RWPE2 (cell line): Measurements from ENCODE around the gene TBL1X.

Source experiments
- ATAC-seq: fragments of 200-7000 bp; cut with Tn5 transposase; 3 replicates; pipeline ENCODE4 v1.9.1; 2021; ENCODE audit warnings: low read depth
- DNase-seq: peaks from one replicate; pipeline ENCODE4 v3.0.0-alpha.2; 2020; ENCODE audit warnings: low spot score
- H3K27ac ChIP-seq: fragments of 450-650 bp; 2 replicates; pipeline ENCODE4 v1.5.1; 2017; ENCODE audit warnings: mild to moderate bottlenecking; ENCODE audit not compliant: poor library complexity, severe bottlenecking
- H3K27me3 ChIP-seq: fragments of 250-450 bp; sonication (Bioruptor Pico); 2 replicates; pipeline ENCODE4 v1.5.1; 2021; ENCODE audit warnings: mild to moderate bottlenecking, moderate library complexity; ENCODE audit not compliant: insufficient read depth, poor library complexity, severe bottlenecking
- H3K36me3 ChIP-seq: fragments of 250-450 bp; sonication (Bioruptor Pico); 2 replicates; pipeline ENCODE4 v1.5.1; 2020; ENCODE audit warnings: low read depth, mild to moderate bottlenecking, moderate library complexity
- H3K4me1 ChIP-seq: fragments of 250-450 bp; sonication (Bioruptor Pico); 2 replicates; pipeline ENCODE4 v1.5.1; 2021; ENCODE audit warnings: mild to moderate bottlenecking, moderate library complexity; ENCODE audit not compliant: insufficient read depth, poor library complexity, severe bottlenecking
- H3K4me3 ChIP-seq: fragments of 250-450 bp; sonication (Bioruptor Pico); 2 replicates; pipeline ENCODE4 v1.5.1; 2021; ENCODE audit warnings: mild to moderate bottlenecking, moderate library complexity; ENCODE audit not compliant: severe bottlenecking
- H3K9me3 ChIP-seq: fragments of 250-450 bp; sonication (Bioruptor Pico); 2 replicates; pipeline ENCODE4 v1.5.1; 2021; ENCODE audit warnings: mild to moderate bottlenecking, moderate library complexity; ENCODE audit not compliant: severe bottlenecking
- TF ChIP-seq, protein P1 (sequence below): fragments of 450-650 bp; IDR thresholded peaks from one replicate; pipeline ENCODE4 v1.5.1; 2017; ENCODE audit warnings: mild to moderate bottlenecking, moderate library complexity; ENCODE audit not compliant: poor library complexity, severe bottlenecking

The TBL1X gene

DNA sequence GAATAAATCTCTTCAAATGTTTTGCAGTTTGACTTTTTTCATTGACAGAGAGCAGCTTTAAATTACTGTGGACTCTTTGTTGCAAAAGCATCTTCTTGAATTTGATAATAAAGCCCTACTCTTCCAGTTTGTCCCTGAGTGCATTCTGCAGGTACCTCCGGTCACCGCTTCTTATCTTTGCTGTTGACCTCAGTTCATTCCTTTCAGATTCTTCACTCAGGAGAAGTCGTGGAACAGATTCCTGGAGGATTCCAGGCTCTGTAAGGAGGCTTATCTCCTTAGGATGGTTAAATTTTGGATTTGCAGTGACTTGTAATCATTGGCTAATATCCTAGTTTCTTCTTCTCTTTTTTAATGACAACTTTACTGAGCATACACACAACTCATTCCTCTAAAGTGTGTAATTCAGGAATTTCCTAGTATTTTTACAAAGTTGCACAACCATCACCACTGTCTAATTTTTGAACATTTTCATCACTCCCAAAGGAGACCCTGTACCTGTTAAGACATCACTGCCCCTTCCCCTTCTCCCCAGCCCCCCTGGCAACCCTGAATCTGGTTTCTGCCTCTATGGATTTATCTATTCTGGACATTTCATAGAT is 22.0 kb downstream of the TBL1X start:
- TF ChIP-seq, protein P1, sequence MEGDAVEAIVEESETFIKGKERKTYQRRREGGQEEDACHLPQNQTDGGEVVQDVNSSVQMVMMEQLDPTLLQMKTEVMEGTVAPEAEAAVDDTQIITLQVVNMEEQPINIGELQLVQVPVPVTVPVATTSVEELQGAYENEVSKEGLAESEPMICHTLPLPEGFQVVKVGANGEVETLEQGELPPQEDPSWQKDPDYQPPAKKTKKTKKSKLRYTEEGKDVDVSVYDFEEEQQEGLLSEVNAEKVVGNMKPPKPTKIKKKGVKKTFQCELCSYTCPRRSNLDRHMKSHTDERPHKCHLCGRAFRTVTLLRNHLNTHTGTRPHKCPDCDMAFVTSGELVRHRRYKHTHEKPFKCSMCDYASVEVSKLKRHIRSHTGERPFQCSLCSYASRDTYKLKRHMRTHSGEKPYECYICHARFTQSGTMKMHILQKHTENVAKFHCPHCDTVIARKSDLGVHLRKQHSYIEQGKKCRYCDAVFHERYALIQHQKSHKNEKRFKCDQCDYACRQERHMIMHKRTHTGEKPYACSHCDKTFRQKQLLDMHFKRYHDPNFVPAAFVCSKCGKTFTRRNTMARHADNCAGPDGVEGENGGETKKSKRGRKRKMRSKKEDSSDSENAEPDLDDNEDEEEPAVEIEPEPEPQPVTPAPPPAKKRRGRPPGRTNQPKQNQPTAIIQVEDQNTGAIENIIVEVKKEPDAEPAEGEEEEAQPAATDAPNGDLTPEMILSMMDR = no peak
- DNase-seq (no peak), ATAC-seq (no peak)
- Histone ChIP-seq H3K9me3 (no peaks in the 10 kb centered on the region), H3K27me3 (no peaks in the 10 kb centered on the region), H3K27ac (no peak overlapping the region), H3K4me1 (no peaks in the 10 kb centered on the region), H3K4me3 (no peak overlapping the region), H3K36me3 (no peaks in the 10 kb centered on the region)

DNA sequence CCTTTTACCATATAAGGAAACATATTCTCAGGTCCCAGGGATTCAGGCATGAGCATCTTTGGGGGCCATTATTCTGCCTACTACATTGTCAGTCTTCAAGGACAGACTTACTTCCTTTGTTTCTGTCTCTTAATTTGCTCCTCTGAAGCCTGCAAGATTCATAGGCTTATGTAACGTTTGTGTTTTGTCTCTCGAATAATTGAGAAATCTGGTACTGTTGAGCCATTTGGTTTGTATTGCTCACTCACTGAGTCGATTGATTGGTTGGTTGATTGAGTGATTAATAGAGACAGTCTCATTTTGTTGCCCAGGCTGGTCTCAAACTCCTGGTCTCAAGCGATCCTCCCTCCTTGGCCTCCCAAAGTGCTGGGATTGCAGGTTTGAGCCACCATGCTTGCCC is 23.7 kb downstream of the TBL1X start:
- no peak overlapping the region for H3K4me3 ChIP-seq
- TF ChIP-seq, protein P1 = no peak
- H3K27me3 ChIP-seq = no peaks in the 10 kb centered on the region
- H3K27ac ChIP-seq = no peak overlapping the region
- H3K36me3 ChIP-seq = no peaks in the 10 kb centered on the region
- no peak for DNase-seq
- H3K9me3 ChIP-seq = no peaks in the 10 kb centered on the region
- ATAC-seq = no peak
- H3K4me1 ChIP-seq = no peaks in the 10 kb centered on the region

DNA sequence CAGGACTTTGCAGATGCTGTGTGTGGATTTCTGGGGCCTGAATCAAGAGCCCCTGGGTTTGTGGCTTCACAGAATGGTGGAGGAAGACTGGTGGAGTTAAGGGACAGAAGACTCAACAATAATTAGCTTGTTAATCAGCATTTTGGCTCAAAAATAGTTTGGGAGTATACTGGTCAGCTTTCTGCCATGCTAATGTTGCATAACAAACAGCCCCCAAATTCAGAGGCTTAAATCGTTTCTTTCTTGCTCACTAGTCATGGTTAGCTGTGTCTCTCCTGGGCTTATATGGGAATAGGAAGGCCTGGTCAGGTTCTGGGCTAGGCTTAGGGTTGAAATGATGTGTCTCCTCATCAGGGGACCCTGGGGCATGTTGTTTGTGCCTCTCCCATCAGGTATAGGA is 24.4 kb downstream of the TBL1X start:
- TF ChIP-seq, protein P1 = no peak
- Histone ChIP-seq H3K4me1 (no peaks in the 10 kb centered on the region), H3K27me3 (no peaks in the 10 kb centered on the region), H3K4me3 (no peak overlapping the region), H3K9me3 (no peaks in the 10 kb centered on the region), H3K27ac (no peak overlapping the region), H3K36me3 (no peaks in the 10 kb centered on the region)
- DNase-seq = no peak
- ATAC-seq = no peak

DNA sequence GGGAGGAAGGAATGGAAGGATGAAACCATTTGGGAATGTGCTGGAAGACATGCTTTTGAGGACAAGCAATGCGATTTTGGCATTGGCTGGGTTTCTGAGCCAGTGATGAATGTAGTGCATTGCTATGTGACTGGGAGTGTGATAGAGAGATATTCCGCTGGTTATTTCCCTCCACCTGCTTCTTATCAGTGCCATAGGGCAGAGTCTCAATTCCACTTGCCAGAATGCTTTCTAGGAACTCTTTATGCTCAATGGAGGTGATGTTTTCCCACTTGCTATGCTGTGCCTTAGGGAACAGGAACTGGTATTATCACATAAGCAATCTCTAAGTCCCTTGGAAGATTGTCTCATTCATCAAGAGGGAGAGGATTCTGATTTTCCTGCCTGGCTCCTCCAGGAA is 28.0 kb downstream of the TBL1X start:
- TF ChIP-seq, protein P1 = no peak
- no peak for ATAC-seq
- no peaks in the 10 kb centered on the region for H3K27me3 ChIP-seq
- H3K36me3 ChIP-seq = no peaks in the 10 kb centered on the region
- H3K9me3 ChIP-seq = no peaks in the 10 kb centered on the region
- no peaks in the 10 kb centered on the region for H3K4me1 ChIP-seq
- H3K27ac ChIP-seq = no peak overlapping the region
- no peak for DNase-seq
- no peak overlapping the region for H3K4me3 ChIP-seq

DNA sequence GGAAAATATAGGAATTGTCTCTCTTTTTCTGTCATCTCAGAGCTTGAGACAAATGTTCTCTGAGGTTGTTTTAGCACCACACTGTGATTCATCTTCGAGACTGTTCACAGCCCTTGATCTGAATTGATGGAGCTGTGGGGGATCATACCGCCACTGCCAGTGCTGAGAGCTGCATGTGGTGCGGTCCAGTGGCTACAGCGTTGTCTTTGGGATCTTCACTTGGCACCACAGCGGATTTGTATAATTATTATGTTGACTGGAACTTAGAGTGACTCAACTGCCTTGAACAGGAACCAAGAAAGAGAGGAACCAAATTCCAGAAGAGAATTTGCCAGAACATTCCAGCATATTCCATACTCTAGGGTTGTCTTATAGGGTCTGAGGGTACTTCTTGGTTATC is 29.1 kb downstream of the TBL1X start:
- no peak for ATAC-seq
- H3K4me3 ChIP-seq = no peak overlapping the region
- no peaks in the 10 kb centered on the region for H3K4me1 ChIP-seq
- TF ChIP-seq, protein P1 = no peak
- H3K27me3 ChIP-seq = no peaks in the 10 kb centered on the region
- H3K9me3 ChIP-seq = no peaks in the 10 kb centered on the region
- no peak for DNase-seq
- H3K27ac ChIP-seq = no peak overlapping the region
- no peaks in the 10 kb centered on the region for H3K36me3 ChIP-seq
